IMR-90 (cell line): ENCODE measurements around the gene LMOD1. TPM values are rescaled to one million over a fixed set of nuclear protein-coding genes. Genes with fewer than 3 reads are reported as not detected.
A peak's percentile ranks its signal among the peaks of the same experiment; 100 is the strongest.

ENCODE experiments used
- ATAC-seq: fragments of 200-7000 bp; cut with Tn5 transposase; 2 replicates; pipeline ENCODE4 v1.9.1; 2020; ENCODE audit warnings: low read depth, mild to moderate bottlenecking, moderate library complexity
- BruUV-seq: library from RNA; stranded (reverse); fragments of 400-500 nt; replicated peaks from 2 replicates; lab custom pipeline; 2021; lab: Mats Ljungman, UMichigan
- CTCF ChIA-PET: fragments of 300-600 bp; formaldehyde crosslinking; extraction: SDS; loops from one replicate; lab custom pipeline; 2021; ENCODE audit warnings: antibody characterized with exemption; lab: Yijun Ruan, JAX
- POLR2A ChIA-PET: fragments of 300-600 bp; sonication (Branson Sonifier 250); formaldehyde crosslinking; loops from one replicate; lab custom pipeline; 2022; ENCODE audit warnings: antibody characterized with exemption; ENCODE audit not compliant: unreplicated experiment; lab: Charles Lee
- DNase-seq: peaks from one replicate; pipeline ENCODE4 v3.0.0; 2013
- H2AFZ ChIP-seq: replicated peaks from 2 replicates; pipeline ENCODE3; 2013; ENCODE audit warnings: low read length, mild to moderate bottlenecking; ENCODE audit not compliant: poor library complexity
- H2AK5ac ChIP-seq: 2 replicates; pipeline ENCODE4 v1.6.1; 2013; ENCODE audit warnings: low read depth, low read length, inconsistent platforms
- H2AK9ac ChIP-seq: replicated peaks from 2 replicates; pipeline ENCODE3; 2013; ENCODE audit warnings: mild to moderate bottlenecking, low read depth, low read length, moderate library complexity; ENCODE audit not compliant: poor library complexity
- H2BK120ac ChIP-seq: 2 replicates; pipeline ENCODE4 v1.6.1; 2013; ENCODE audit warnings: low read depth, low read length, inconsistent platforms
- H2BK15ac ChIP-seq: 3 replicates; pipeline ENCODE4 v1.6.1; 2013; ENCODE audit warnings: low read depth, low read length, inconsistent platforms
- H2BK20ac ChIP-seq: 2 replicates; pipeline ENCODE4 v1.6.1; 2013; ENCODE audit warnings: low read depth, mild to moderate bottlenecking, inconsistent platforms, low read length, moderate library complexity
- H2BK5ac ChIP-seq: 2 replicates; pipeline ENCODE4 v1.6.1; 2013; ENCODE audit warnings: mild to moderate bottlenecking, low read depth, low read length, inconsistent platforms; ENCODE audit not compliant: poor library complexity, severe bottlenecking
- H3K14ac ChIP-seq: replicated peaks from 2 replicates; pipeline ENCODE4 v1.6.1; 2013; ENCODE audit warnings: low read depth, low read length, inconsistent platforms
- H3K18ac ChIP-seq: 2 replicates; pipeline ENCODE4 v1.6.1; 2013; ENCODE audit warnings: low read depth, low read length, control low read depth
- H3K23ac ChIP-seq: 2 replicates; pipeline ENCODE4 v1.6.1; 2013; ENCODE audit warnings: low read depth, low read length, inconsistent platforms
- H3K27ac ChIP-seq: 2 replicates; pipeline ENCODE4 v1.5.1; 2013; ENCODE audit warnings: mild to moderate bottlenecking, control low read depth, low read length; ENCODE audit not compliant: insufficient read depth
- H3K27me3 ChIP-seq: 2 replicates; pipeline ENCODE4 v1.6.1; 2013; ENCODE audit warnings: low read length; ENCODE audit not compliant: control insufficient read depth, insufficient read depth
- H3K36me3 ChIP-seq: 2 replicates; pipeline ENCODE4 v1.6.1; 2013; ENCODE audit warnings: low read length, mixed read lengths; ENCODE audit not compliant: control insufficient read depth, insufficient read depth
- H3K4ac ChIP-seq: 2 replicates; pipeline ENCODE4 v1.6.1; 2013; ENCODE audit warnings: low read depth, low read length, inconsistent platforms
- H3K4me1 ChIP-seq: 2 replicates; pipeline ENCODE4 v1.6.1; 2013; ENCODE audit warnings: low read length, mixed read lengths; ENCODE audit not compliant: control insufficient read depth, insufficient read depth
- H3K4me2 ChIP-seq: 2 replicates; pipeline ENCODE4 v1.6.1; 2013; ENCODE audit warnings: low read depth, mild to moderate bottlenecking, control low read depth, low read length, moderate library complexity
- H3K4me3 ChIP-seq: 2 replicates; pipeline ENCODE4 v1.5.1; 2013; ENCODE audit warnings: low read depth, mild to moderate bottlenecking, control low read depth, low read length, moderate library complexity; ENCODE audit not compliant: insufficient read depth
- H3K56ac ChIP-seq: 2 replicates; pipeline ENCODE4 v1.6.1; 2013; ENCODE audit warnings: low read length, inconsistent platforms; ENCODE audit not compliant: insufficient read depth; ENCODE audit errors: extremely low read depth
- H3K79me1 ChIP-seq, 2 experiments: 2 replicates each; pipeline ENCODE4 v1.6.1; 2013; ENCODE audit warnings: low read length in 2 of 2, inconsistent platforms in 1 of 2, low read depth in 1 of 2
- H3K9ac ChIP-seq: 2 replicates; pipeline ENCODE4 v1.6.1; 2013; ENCODE audit warnings: low read depth, low read length, control low read depth
- H3K9me1 ChIP-seq: 2 replicates; pipeline ENCODE4 v1.6.1; 2013; ENCODE audit warnings: low read length, inconsistent platforms; ENCODE audit not compliant: insufficient read depth
- H3K9me3 ChIP-seq: 2 replicates; pipeline ENCODE4 v1.6.1; 2013; ENCODE audit warnings: low read length; ENCODE audit not compliant: control insufficient read depth, insufficient read depth
- H4K20me1 ChIP-seq: 2 replicates; pipeline ENCODE4 v1.6.1; 2013; ENCODE audit warnings: low read length, inconsistent platforms; ENCODE audit not compliant: insufficient read depth
- H4K5ac ChIP-seq: 2 replicates; pipeline ENCODE4 v1.6.1; 2013; ENCODE audit warnings: mild to moderate bottlenecking, low read depth, low read length, control low read depth
- H4K8ac ChIP-seq, 2 experiments: 2 replicates each; pipeline ENCODE4 v1.6.1; 2013; ENCODE audit warnings: low read depth in 2 of 2, low read length in 2 of 2, control low read depth in 1 of 2, inconsistent platforms in 1 of 2
- H4K91ac ChIP-seq: 2 replicates; pipeline ENCODE4 v1.6.1; 2013; ENCODE audit warnings: low read depth, low read length, inconsistent platforms; ENCODE audit not compliant: insufficient read depth
- CEBPB ChIP-seq: IDR thresholded peaks from 2 replicates; pipeline ENCODE4 v1.6.1; 2012; ENCODE audit warnings: low read depth, low read length, improper control_type of control experiment
- CHD1 ChIP-seq: IDR thresholded peaks from 2 replicates; pipeline ENCODE4 v1.6.1; 2012; ENCODE audit warnings: low read depth, low read length, improper control_type of control experiment
- RFX5 ChIP-seq: IDR thresholded peaks from 2 replicates; pipeline ENCODE4 v1.8.0; 2012; ENCODE audit warnings: low read depth, mild to moderate bottlenecking, low read length, moderate library complexity
- USF2 ChIP-seq: fragments of 150-350 bp; IDR thresholded peaks from 2 replicates; pipeline ENCODE4 v1.6.1; 2017; ENCODE audit warnings: mild to moderate bottlenecking, antibody characterized with exemption, low read length, low read depth
- WGBS, 2 experiments: methylation state at CpG; one replicate each; pipeline versions ENCODE4 v1.1.5 to v1.1.7; 2013; ENCODE audit warnings: missing lambda C conversion rate in 2 of 2; ENCODE audit not compliant: insufficient read length in 1 of 2; ENCODE audit errors: extremely low coverage in 2 of 2; 5-methylcytosine and 5-hydroxymethylcytosine counted together
- dilution Hi-C: fragments of 300-500 bp; cut with HindIII; formaldehyde crosslinking; loops from one replicate; pipeline ENCODE4 v1.14.3; 2018; ENCODE audit warnings: low sequenced_read_pairs; ENCODE audit not compliant: unreplicated experiment
- in situ Hi-C: fragments of 300-500 bp; cut with MboI; formaldehyde crosslinking; loops from 3 replicates; pipeline ENCODE4 v1.14.3; 2019; ENCODE audit warnings: low sequenced_read_pairs, inconsistent platforms, mixed read lengths
- intact Hi-C: fragments of 100-400 bp; cut with micrococcal nuclease; formaldehyde crosslinking; loops from 2 replicates; pipeline ENCODE4 v1.10.0; 2022
- polyA plus RNA-seq, 3 experiments: library from polyadenylated mRNA; depleted of rRNA; stranded (reverse); fragments of >200 nt; gene quantifications; 2 replicates each; pipeline ENCODE4 v1.2.3, GENCODE V29; 2012; ENCODE audit warnings: low replicate concordance in 1 of 3
- total RNA-seq: library from RNA; depleted of rRNA; stranded (reverse); fragments of >200 nt; gene quantifications from 2 replicates; pipeline ENCODE4 v1.2.3, GENCODE V29; 2012

LMOD1 gene
- total and polyA plus RNA-seq, 2 of the 4 experiments (the other 2 are of a cell fraction), result 51.7 to 53.2 TPM

GRCh38 chr1:201900476-201900875, 45.9 kb downstream of the LMOD1 start:
- H4K5ac ChIP-seq, result no peak overlapping the region
- no peak overlapping the region for H3K23ac ChIP-seq
- H3K4me1 ChIP-seq, result peaks cover 33% of the 10 kb centered on the region
- H3K14ac ChIP-seq, result no peak overlapping the region; the same call in 1 of the 2 replicates
- peaks cover 27% of the 10 kb centered on the region for H3K9me1 ChIP-seq
- H3K27ac ChIP-seq, result no peak overlapping the region
- H3K9ac ChIP-seq, result no peak overlapping the region
- 55% methylated on average over 3 of the region's 5 CpGs; no CpG with 5 or more reads in 1 of the 2 experiments for WGBS, 2 experiments
- H2BK20ac ChIP-seq, result peak overlapping the region; percentile 9; the same call in 1 of the 2 replicates
- H4K8ac ChIP-seq, result no peak overlapping the region
- no peak overlapping the region for H3K56ac ChIP-seq
- POLR2A ChIA-PET, result no interaction called here
- dilution Hi-C loops, result no loop called here
- no peaks in the 10 kb centered on the region for H4K20me1 ChIP-seq
- H2AK9ac ChIP-seq, result no peak overlapping the region
- H3K27me3 ChIP-seq, result no peaks in the 10 kb centered on the region
- no peak overlapping the region for H2BK5ac ChIP-seq
- intact Hi-C loops, result no loop called here
- H3K4me2 ChIP-seq, result no peak overlapping the region
- peak overlapping the region; percentile 11; the same call in 1 of the 2 replicates for H2AK5ac ChIP-seq
- H3K9me3 ChIP-seq, result no peaks in the 10 kb centered on the region
- no peak overlapping the region for H2AFZ ChIP-seq
- no peak overlapping the region for H3K4me3 ChIP-seq
- in situ Hi-C loops, result no loop called here
- H4K91ac ChIP-seq, result no peak overlapping the region
- no peak for TF ChIP-seq USF2
- no peak for TF ChIP-seq CEBPB
- no peak for TF ChIP-seq RFX5
- no peak for TF ChIP-seq CHD1
- DNase-seq (no peak), ATAC-seq (no peak)
- peaks cover 23 to 55% of the 10 kb centered on the region in 2 experiments for H3K79me1 ChIP-seq
- H2BK120ac ChIP-seq, result no peak overlapping the region
- H3K36me3 ChIP-seq, result peaks cover 38% of the 10 kb centered on the region
- H3K4ac ChIP-seq, result no peak overlapping the region
- H2BK15ac ChIP-seq, result no peak overlapping the region
- CTCF ChIA-PET, result no interaction called here
- BruUV-seq, result no TSS peak
- H3K18ac ChIP-seq, result no peak overlapping the region
